ENCODE results near the gene NHERF1. TPM values are rescaled to one million over a fixed set of nuclear protein-coding genes. Genes with fewer than 3 reads are reported as not detected.

Gene NHERF1
- total and polyA plus RNA-seq, 2 of the 8 experiments (the other 6 are each of a cell fraction or from before 2014, with no cell fraction given), result 92.9 to 99.2 TPM

DNA sequence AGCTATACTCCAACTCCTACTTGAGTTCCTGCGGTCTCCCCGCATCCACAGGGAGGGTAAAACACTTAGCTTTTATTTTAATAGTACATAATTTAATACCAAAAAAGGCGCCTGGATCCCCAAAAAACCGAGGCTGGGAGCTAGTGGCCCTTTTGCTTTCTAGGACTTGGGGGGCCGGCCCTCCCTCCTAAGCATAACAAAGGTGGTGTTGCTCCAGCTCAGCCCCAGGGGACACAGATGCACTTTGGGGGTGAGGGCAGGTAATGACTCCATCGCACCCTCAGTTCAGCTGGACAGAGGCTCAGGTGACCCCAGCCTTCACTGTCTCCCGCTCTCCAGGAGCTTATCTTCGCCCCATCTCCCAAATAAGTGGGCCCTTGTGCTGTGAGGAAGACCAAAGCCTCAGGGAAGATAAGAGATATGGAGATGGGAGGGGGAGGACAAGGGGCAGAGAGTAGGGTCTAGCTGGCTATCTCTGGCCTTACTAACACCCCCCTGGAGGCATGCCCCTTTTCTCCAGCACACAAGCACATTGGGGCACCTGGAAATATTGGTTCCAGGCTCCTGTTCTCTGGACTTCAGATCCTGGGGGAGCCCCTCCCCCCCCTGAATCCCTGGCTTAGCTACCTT is 2.8 kb upstream of the NHERF1 start:
- Histone ChIP-seq H3K4ac (replicated peaks; ENCODE audit: insufficient read length, low read depth, low read length) (no peak overlapping the region), H2BK5ac (ENCODE audit: low read depth, low read length) (peak overlapping the region; percentile 18; the same call in 1 of the 2 replicates), H2AFZ (ENCODE audit: low read length) (no peak overlapping the region), H3K23me2 (ENCODE audit: low read depth, low read length) (peaks cover 13% of the 10 kb centered on the region), H3K23ac (ENCODE audit: insufficient read length) (no peak overlapping the region), H4K5ac (ENCODE audit: insufficient read length, low read depth, low read length) (no peak overlapping the region), H3K4me2 (ENCODE audit: insufficient read depth in 1 of 2, low read depth in 2 of 2, low read length in 2 of 2) (peak overlapping the region; percentile 15 to 74), H3K36me3 (ENCODE audit: control insufficient read depth in 2 of 4, insufficient read depth in 4 of 4, low read length in 3 of 4) (no peaks in the 10 kb centered on the region), H3K18ac (ENCODE audit: extremely low read depth, low read length) (peak overlapping the region; percentile 17; the same call in 1 of the 2 replicates), H2BK12ac (ENCODE audit: low read depth, low read length) (no peak overlapping the region), H3K4me1 (replicated peaks in 1 of 4; ENCODE audit: control insufficient read depth in 3 of 4, insufficient read depth in 4 of 4, low read length in 3 of 4) (peaks cover 5 to 32% (median 22%) of the 10 kb centered on the region in 4 experiments), H2BK15ac (ENCODE audit: low read length) (no peak overlapping the region), H4K8ac (ENCODE audit: extremely low read depth, insufficient read depth, low read length) (no peak overlapping the region; the same call in 1 of the 2 replicates), H4K91ac (replicated peaks; ENCODE audit: insufficient read length, low read length) (peak overlapping the region; percentile 25), H3K56ac (replicated peaks; ENCODE audit: insufficient read length, low read depth, low read length) (no peak overlapping the region), H3K27me3 (replicated peaks in 1 of 4; ENCODE audit: control insufficient read depth in 3 of 4, extremely low read depth in 1 of 4, insufficient read depth in 3 of 4, low read length in 3 of 4) (no peaks in the 10 kb centered on the region), H3K4me3 (ENCODE audit: extremely low read depth in 1 of 4, insufficient read depth in 2 of 4, low read depth in 3 of 4, low read length in 4 of 4) (peak overlapping the region in 2 of 4 experiments; percentile 10 to 52; a peak in 3 of 8 replicates), H3K79me1 (ENCODE audit: low read depth, low read length) (peaks cover 3% of the 10 kb centered on the region), H3K9me3 (ENCODE audit: insufficient read depth in 2 of 2, low read depth in 1 of 2, low read length in 1 of 2) (no peaks in the 10 kb centered on the region), H3K27ac (ENCODE audit: low read depth, low read length) (no peak overlapping the region), H3K9ac (replicated peaks in 1 of 4; ENCODE audit: extremely low read depth in 1 of 4, low read depth in 3 of 4, low read length in 3 of 4) (no peak overlapping the region), H2BK120ac (replicated peaks; ENCODE audit: low read depth, low read length) (no peak overlapping the region), H3K14ac (ENCODE audit: insufficient read length) (no peak overlapping the region), H2BK20ac (ENCODE audit: low read length) (no peak overlapping the region), H4K20me1 (replicated peaks in 1 of 2; ENCODE audit: control insufficient read depth in 1 of 2, insufficient read depth in 2 of 2, low read length in 2 of 2) (peaks cover 10 to 12% of the 10 kb centered on the region in 2 experiments), H3K79me2 (ENCODE audit: control insufficient read depth in 1 of 2, insufficient read depth in 2 of 2, low read length in 2 of 2) (peaks cover under 1 to 16% of the 10 kb centered on the region in 2 experiments; a peak in 3 of 4 replicates), H2AK5ac (ENCODE audit: low read depth, low read length) (0 out of 2 replicates have a peak overlapping the region, but pooled peaks have one; percentile 18)
- TF ChIP-seq, protein P1, sequence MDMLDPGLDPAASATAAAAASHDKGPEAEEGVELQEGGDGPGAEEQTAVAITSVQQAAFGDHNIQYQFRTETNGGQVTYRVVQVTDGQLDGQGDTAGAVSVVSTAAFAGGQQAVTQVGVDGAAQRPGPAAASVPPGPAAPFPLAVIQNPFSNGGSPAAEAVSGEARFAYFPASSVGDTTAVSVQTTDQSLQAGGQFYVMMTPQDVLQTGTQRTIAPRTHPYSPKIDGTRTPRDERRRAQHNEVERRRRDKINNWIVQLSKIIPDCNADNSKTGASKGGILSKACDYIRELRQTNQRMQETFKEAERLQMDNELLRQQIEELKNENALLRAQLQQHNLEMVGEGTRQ (IDR thresholded peaks at IDR 0.05; ENCODE audit: low read length), result no peak
- TF ChIP-seq POU5F1 (IDR thresholded peaks at IDR 0.05; ENCODE audit: low read depth, low read length), result 0 out of 2 replicates have a peak, but pooled peaks have one; percentile 9
- CTCF ChIA-PET (ENCODE audit: partially characterized antibody), result interaction anchor here (0.6 to 4.7 kb wide), 35 partner anchors 9 to 368 kb away, joined by 3 to 388 read pairs (median 6); partner anchors contain the start of genes CD300LF, MRPL58, NAT9 and RAB37
- FAIRE-seq (no peak), DNase-seq (ENCODE audit: low read depth in 1 of 2, low spot score in 2 of 2) (no peak)
- 66% methylated on average over 8 of the region's 8 CpGs; no CpG with 5 or more reads in 1 of the 2 experiments for WGBS, 2 experiments (ENCODE audit: extremely low coverage in 1 of 2, insufficient coverage in 1 of 2, insufficient read length in 1 of 2, insufficient replicate concordance in 2 of 2, low coverage in 1 of 2, low lambda C conversion rate in 2 of 2, missing lambda C conversion rate in 1 of 2)
- POLR2A ChIA-PET (ENCODE audit: partially characterized antibody), result interaction anchor here (0.8 to 9.3 kb wide), 13 partner anchors 8 to 115 kb away, joined by 3 to 60 read pairs (median 4); partner anchors contain the start of genes NAT9 and RAB37

Measured in H1 (cell line).